ENCODE results near the gene PKP4.

The PKP4 gene

DNA sequence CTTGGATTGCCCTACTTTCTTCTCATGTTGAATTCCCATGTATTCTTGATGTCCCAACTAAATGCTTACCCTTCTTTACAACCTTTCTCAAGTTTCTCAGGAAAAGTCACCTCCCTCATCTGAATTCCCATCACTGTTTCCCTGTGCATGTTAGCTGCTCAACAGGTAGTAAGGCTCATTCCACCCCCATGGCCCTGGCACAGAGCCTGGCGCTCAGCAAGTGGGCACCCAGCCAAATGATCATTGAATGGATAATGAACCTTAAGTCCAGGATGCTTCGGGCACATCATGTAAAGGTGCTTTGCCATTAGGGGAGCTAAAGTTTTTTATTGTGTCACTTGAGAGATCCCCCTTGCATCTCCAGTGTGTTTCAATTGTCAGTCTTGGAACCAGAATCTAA is 124.0 kb downstream of the PKP4 start:
- Histone ChIP-seq H3K36me3 (ENCODE audit: insufficient read depth) (no peaks in the 10 kb centered on the region; the same call in 1 of the 2 replicates), H3K79me2 (ENCODE audit: insufficient read depth, low read depth) (no peaks in the 10 kb centered on the region), H2AFZ (ENCODE audit: low read depth) (no peak overlapping the region), H3K4me3 (IDR thresholded peaks at IDR 0.05; ENCODE audit: insufficient read depth, low read depth, low read length) (no peak overlapping the region), H3K4me1 (ENCODE audit: low read depth, poor library complexity, severe bottlenecking) (peaks cover 18% of the 10 kb centered on the region), H3K4me2 (no peak overlapping the region), H3K27ac (no peak overlapping the region), H3K27me3 (ENCODE audit: insufficient read depth, low read depth) (no peaks in the 10 kb centered on the region), H3K9ac (no peak overlapping the region), H4K20me1 (ENCODE audit: insufficient read depth) (no peaks in the 10 kb centered on the region)
- TF ChIP-seq, protein P1, sequence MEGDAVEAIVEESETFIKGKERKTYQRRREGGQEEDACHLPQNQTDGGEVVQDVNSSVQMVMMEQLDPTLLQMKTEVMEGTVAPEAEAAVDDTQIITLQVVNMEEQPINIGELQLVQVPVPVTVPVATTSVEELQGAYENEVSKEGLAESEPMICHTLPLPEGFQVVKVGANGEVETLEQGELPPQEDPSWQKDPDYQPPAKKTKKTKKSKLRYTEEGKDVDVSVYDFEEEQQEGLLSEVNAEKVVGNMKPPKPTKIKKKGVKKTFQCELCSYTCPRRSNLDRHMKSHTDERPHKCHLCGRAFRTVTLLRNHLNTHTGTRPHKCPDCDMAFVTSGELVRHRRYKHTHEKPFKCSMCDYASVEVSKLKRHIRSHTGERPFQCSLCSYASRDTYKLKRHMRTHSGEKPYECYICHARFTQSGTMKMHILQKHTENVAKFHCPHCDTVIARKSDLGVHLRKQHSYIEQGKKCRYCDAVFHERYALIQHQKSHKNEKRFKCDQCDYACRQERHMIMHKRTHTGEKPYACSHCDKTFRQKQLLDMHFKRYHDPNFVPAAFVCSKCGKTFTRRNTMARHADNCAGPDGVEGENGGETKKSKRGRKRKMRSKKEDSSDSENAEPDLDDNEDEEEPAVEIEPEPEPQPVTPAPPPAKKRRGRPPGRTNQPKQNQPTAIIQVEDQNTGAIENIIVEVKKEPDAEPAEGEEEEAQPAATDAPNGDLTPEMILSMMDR (conservative IDR thresholded peaks at IDR 0.05; ENCODE audit: low read depth, low read length) = no peak

DNA sequence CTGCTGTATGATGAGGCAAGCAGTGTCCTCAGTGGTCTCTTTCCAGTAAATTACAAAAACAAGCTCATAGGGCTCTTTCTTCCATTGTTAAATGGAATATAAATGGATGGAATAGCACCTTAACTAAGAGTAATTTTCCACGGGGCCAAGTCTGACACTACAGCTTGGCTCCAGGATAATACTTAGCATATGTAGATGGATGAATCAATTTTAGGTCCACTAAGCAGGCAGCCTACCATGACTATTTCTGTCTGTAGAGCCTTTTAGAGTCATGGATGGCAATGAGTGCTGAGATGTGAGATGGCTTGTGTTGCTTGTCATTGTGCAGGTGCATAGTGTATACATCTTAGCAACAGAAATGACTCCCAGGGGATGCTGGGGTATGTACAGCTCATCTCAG is 125.9 kb downstream of the PKP4 start:
- no peak overlapping the region for H3K4me3 ChIP-seq (IDR thresholded peaks at IDR 0.05; ENCODE audit: insufficient read depth, low read depth, low read length)
- no peaks in the 10 kb centered on the region; the same call in 1 of the 2 replicates for H3K36me3 ChIP-seq (ENCODE audit: insufficient read depth)
- H3K27ac ChIP-seq = no peak overlapping the region
- H3K27me3 ChIP-seq (ENCODE audit: insufficient read depth, low read depth) = no peaks in the 10 kb centered on the region
- H3K4me1 ChIP-seq (ENCODE audit: low read depth, poor library complexity, severe bottlenecking) = peaks cover 18% of the 10 kb centered on the region
- H3K9ac ChIP-seq = no peak overlapping the region
- no peak overlapping the region for H3K4me2 ChIP-seq
- TF ChIP-seq, protein P1 (conservative IDR thresholded peaks at IDR 0.05; ENCODE audit: low read depth, low read length) = no peak
- H4K20me1 ChIP-seq (ENCODE audit: insufficient read depth) = no peaks in the 10 kb centered on the region
- no peak overlapping the region for H2AFZ ChIP-seq (ENCODE audit: low read depth)
- H3K79me2 ChIP-seq (ENCODE audit: insufficient read depth, low read depth) = no peaks in the 10 kb centered on the region

DNA sequence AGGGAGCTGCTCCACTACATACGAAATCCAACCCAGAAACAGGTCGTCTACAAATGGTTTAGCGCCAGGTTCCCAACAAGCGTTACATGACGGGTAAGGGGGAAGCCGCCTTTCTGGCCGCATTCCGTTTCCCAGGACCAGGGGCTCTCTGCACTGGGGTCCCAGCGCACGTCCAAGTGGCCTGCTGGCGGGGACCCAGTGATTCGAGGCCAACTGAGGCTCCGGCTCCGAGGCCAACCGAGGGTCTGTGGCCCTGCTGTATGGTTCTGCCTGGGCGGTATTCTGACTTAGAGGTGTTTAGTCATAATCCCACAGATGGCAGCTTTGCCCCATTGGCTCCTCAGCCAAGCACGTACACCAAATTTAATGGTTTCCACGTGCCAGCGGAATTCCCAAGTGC is 127.2 kb downstream of the PKP4 start:
- Histone ChIP-seq H3K36me3 (ENCODE audit: insufficient read depth) (no peaks in the 10 kb centered on the region; the same call in 1 of the 2 replicates), H3K4me2 (no peak overlapping the region), H3K79me2 (ENCODE audit: insufficient read depth, low read depth) (no peaks in the 10 kb centered on the region), H3K27ac (no peak overlapping the region), H3K4me3 (IDR thresholded peaks at IDR 0.05; ENCODE audit: insufficient read depth, low read depth, low read length) (no peak overlapping the region), H3K9ac (no peak overlapping the region), H2AFZ (ENCODE audit: low read depth) (no peak overlapping the region), H3K27me3 (ENCODE audit: insufficient read depth, low read depth) (no peaks in the 10 kb centered on the region), H3K4me1 (ENCODE audit: low read depth, poor library complexity, severe bottlenecking) (peaks cover 5% of the 10 kb centered on the region), H4K20me1 (ENCODE audit: insufficient read depth) (no peaks in the 10 kb centered on the region)
- TF ChIP-seq, protein P1 (conservative IDR thresholded peaks at IDR 0.05; ENCODE audit: low read depth, low read length) = no peak

DNA sequence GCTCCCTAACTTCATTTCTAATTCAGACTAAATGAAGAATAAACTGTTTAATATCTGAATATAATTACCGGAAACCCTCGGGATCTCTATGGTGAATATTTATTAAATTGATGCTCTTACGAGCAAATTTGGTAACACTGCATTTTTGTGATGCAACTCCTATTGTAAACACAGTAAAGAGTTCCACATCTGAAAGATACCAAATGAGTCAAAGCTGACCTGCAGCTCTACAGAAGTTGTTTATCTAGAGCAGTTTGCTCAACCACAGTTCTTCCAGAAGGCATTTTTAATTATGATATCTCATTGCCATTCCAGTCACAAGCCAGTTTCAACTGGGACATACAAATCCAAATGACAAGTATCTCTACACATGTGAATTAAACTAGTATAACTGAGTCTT is 129.7 kb downstream of the PKP4 start:
- no peaks in the 10 kb centered on the region for H3K79me2 ChIP-seq (ENCODE audit: insufficient read depth, low read depth)
- H3K4me1 ChIP-seq (ENCODE audit: low read depth, poor library complexity, severe bottlenecking) = no peaks in the 10 kb centered on the region
- H3K9ac ChIP-seq = no peak overlapping the region
- no peaks in the 10 kb centered on the region for H3K27me3 ChIP-seq (ENCODE audit: insufficient read depth, low read depth)
- no peak overlapping the region for H3K4me3 ChIP-seq (IDR thresholded peaks at IDR 0.05; ENCODE audit: insufficient read depth, low read depth, low read length)
- TF ChIP-seq, protein P1 (conservative IDR thresholded peaks at IDR 0.05; ENCODE audit: low read depth, low read length) = no peak
- H3K36me3 ChIP-seq (ENCODE audit: insufficient read depth) = no peaks in the 10 kb centered on the region; the same call in 1 of the 2 replicates
- H4K20me1 ChIP-seq (ENCODE audit: insufficient read depth) = no peaks in the 10 kb centered on the region
- no peak overlapping the region for H3K4me2 ChIP-seq
- no peak overlapping the region for H3K27ac ChIP-seq
- H2AFZ ChIP-seq (ENCODE audit: low read depth) = no peak overlapping the region
